ENCODE measurements around the gene WNT8B. TPM values are rescaled to one million over a fixed set of nuclear protein-coding genes. Genes with fewer than 3 reads are reported as not detected.

WNT8B gene
- total and polyA plus RNA-seq, 9 of the 15 experiments (the other 6 are each of a cell fraction or from before 2014, with no cell fraction given): not detected

- under 1% methylated on average over 26 of the region's 43 CpGs for WGBS (ENCODE audit: insufficient coverage, low coverage, missing lambda C conversion rate)
- DNase-seq (ENCODE audit: extremely low read depth in 1 of 4, low spot score in 3 of 4) (peak; percentile 77 to 86 (median 78)), FAIRE-seq (peak; percentile 52), ATAC-seq (peak; percentile 92)
- peak within 1 kb of the TSS; percentile 82 for H3K27ac ChIP-seq (ENCODE audit: extremely low read depth, low read depth, low read length)
- H3K79me2 ChIP-seq (ENCODE audit: control insufficient read depth, insufficient read depth, low read length): peaks cover 24% of the 10 kb centered on the region
- H3K4me1 ChIP-seq (replicated peaks in 1 of 2; ENCODE audit: control insufficient read depth in 2 of 2, insufficient read depth in 2 of 2, low read length in 2 of 2): peaks cover 0 to 17% of the 10 kb centered on the region in 2 experiments; a peak in 3 of 5 replicates
- no peaks in the 10 kb centered on the region for H4K20me1 ChIP-seq (replicated peaks; ENCODE audit: control insufficient read depth, insufficient read depth, low read length)
- in situ Hi-C loops (cut with MboI): no loop called here
- no peaks in the 10 kb centered on the region for H3K27me3 ChIP-seq (ENCODE audit: control insufficient read depth in 2 of 2, insufficient read depth in 2 of 2, low read length in 2 of 2)
- peak within 1 kb of the TSS; percentile 86 to 92 for H3K9ac ChIP-seq (ENCODE audit: insufficient read depth in 1 of 2, low read depth in 2 of 2, low read length in 2 of 2)
- ChIA-PET CTCF (ENCODE audit: low intra/inter-chr PET ratio) (no interaction called here), POLR2A (interaction anchor here (0.8 kb wide), 1 partner anchor 244 kb away, joined by 3 read pairs; no protein-coding TSS in a partner anchor)
- peak within 1 kb of the TSS; percentile 92 for H2AFZ ChIP-seq (ENCODE audit: low read depth, low read length)
- no peaks in the 10 kb centered on the region; the same call in 1 of the 2 replicates for H3K9me3 ChIP-seq (replicated peaks; ENCODE audit: control insufficient read depth, insufficient read depth, low read depth, low read length)
- H3K36me3 ChIP-seq (ENCODE audit: control insufficient read depth, insufficient read depth, low read length): peaks cover 37% of the 10 kb centered on the region
- BruUV-seq (replicated peaks): no TSS peak
- H3K4me3 ChIP-seq: peak within 1 kb of the TSS; percentile 82
- no peaks in the 10 kb centered on the region for H3K9me1 ChIP-seq (ENCODE audit: control insufficient read depth, insufficient read depth, low read length)
- intact Hi-C loops (cut with micrococcal nuclease): no loop called here
- H3K4me2 ChIP-seq (ENCODE audit: insufficient read depth, low read length): peak within 1 kb of the TSS; percentile 82
- TF ChIP-seq RREB1 (CRISPR knock-in tag; IDR thresholded peaks at IDR 0.05) (no peak), YY1 (IDR thresholded peaks at IDR 0.05; ENCODE audit: borderline replicate concordance in 1 of 3, control insufficient read depth in 1 of 3, extremely low read depth in 1 of 3, insufficient read depth in 3 of 3, insufficient read length in 1 of 3, insufficient replicate concordance in 2 of 3, low read depth in 1 of 3, low read length in 2 of 3) (peak in 2 of 3 experiments; percentile 86 to 89), DEAF1 (CRISPR knock-in tag; IDR thresholded peaks at IDR 0.05) (no peak), FOXK2 (conservative IDR thresholded peaks at IDR 0.05 in 1 of 2, IDR thresholded peaks at IDR 0.05 in 1 of 2; ENCODE audit: low read depth in 2 of 2) (0 out of 4 replicates have a peak, but pooled peaks of 1 of the 2 experiments have one; percentile 33), NEUROD1 (IDR thresholded peaks at IDR 0.05; ENCODE audit: borderline replicate concordance, low read depth, low read length, partially characterized antibody) (no peak), POLR2B (IDR thresholded peaks at IDR 0.05; ENCODE audit: low read depth, partially characterized antibody) (peak; percentile 57), ATF4 (CRISPR knock-in tag; IDR thresholded peaks at IDR 0.05) (no peak), PKNOX1 (IDR thresholded peaks at IDR 0.05) (peak; percentile 42)
Observed at GRCh38 chr10:100529475-100530298, 66.9 kb downstream of the WNT8B start, which contains the start of gene NDUFB8. TSS of gene NDUFB8 (minus strand) at chr10:100529871. CDS start at chr10:100529851, 20 bp downstream.
